GM19324 (cell line): ENCODE data around the gene RSPH9.

Experiments used
- ATAC-seq: cut with Tn5 transposase; IDR thresholded peaks from one replicate; pipeline ENCODE4 v1.9.1; 2021; ENCODE audit warnings: mild to moderate bottlenecking, moderate library complexity; ENCODE audit not compliant: unreplicated experiment, low FRiP score

RSPH9 gene

GRCh38 chr6:43707767-43708166 is 62.9 kb downstream of the RSPH9 start:
- ATAC-seq, result no peak

GRCh38 chr6:43708860-43709653 is 64.2 kb downstream of the RSPH9 start:
- ATAC-seq, result no peak

GRCh38 chr6:43709654-43710303 is 64.9 kb downstream of the RSPH9 start:
- no peak for ATAC-seq

GRCh38 chr6:43710576-43710975 is 65.7 kb downstream of the RSPH9 start:
- no peak for ATAC-seq

- no peak for ATAC-seq
Measured at GRCh38 chr6:43712579-43712978, 67.7 kb downstream of the RSPH9 start.

- ATAC-seq, result no peak
Measured at GRCh38 chr6:43713643-43714310, 68.9 kb downstream of the RSPH9 start.

GRCh38 chr6:43714311-43715055 is 69.6 kb downstream of the RSPH9 start:
- ATAC-seq, result peak; percentile 34

GRCh38 chr6:43715056-43715788 is 70.4 kb downstream of the RSPH9 start:
- peak; percentile 84 for ATAC-seq

- ATAC-seq, result no peak
Measured at GRCh38 chr6:43716099-43716498, 71.3 kb downstream of the RSPH9 start.

GRCh38 chr6:43717389-43717788 is 72.6 kb downstream of the RSPH9 start:
- no peak for ATAC-seq

- no peak for ATAC-seq
Measured at GRCh38 chr6:43717822-43718221, 73.0 kb downstream of the RSPH9 start.

- ATAC-seq, result no peak
Measured at GRCh38 chr6:43718387-43719105, 73.7 kb downstream of the RSPH9 start.

GRCh38 chr6:43719511-43719910 is 74.7 kb downstream of the RSPH9 start:
- no peak for ATAC-seq

- ATAC-seq, result no peak
Measured at GRCh38 chr6:43720999-43721398, 76.2 kb downstream of the RSPH9 start.
